CD4-positive, alpha-beta T cell treated with Interleukin-2 at 100 ng/mL for 4 hours (primary cell): Measurements from ENCODE around the gene PSAP.
A peak's percentile ranks its signal among the peaks of the same experiment; 100 is the strongest.
"Not testable (repeated sequence)": the region's sequence is repeated elsewhere in the genome, so short reads cannot be mapped to it uniquely, and the experiment has no call there.

ENCODE experiments used
- DNase-seq: peaks from one replicate; pipeline ENCODE4 v3.0.0-alpha.2; 2020; ENCODE audit warnings: low spot score

The PSAP gene

DNA sequence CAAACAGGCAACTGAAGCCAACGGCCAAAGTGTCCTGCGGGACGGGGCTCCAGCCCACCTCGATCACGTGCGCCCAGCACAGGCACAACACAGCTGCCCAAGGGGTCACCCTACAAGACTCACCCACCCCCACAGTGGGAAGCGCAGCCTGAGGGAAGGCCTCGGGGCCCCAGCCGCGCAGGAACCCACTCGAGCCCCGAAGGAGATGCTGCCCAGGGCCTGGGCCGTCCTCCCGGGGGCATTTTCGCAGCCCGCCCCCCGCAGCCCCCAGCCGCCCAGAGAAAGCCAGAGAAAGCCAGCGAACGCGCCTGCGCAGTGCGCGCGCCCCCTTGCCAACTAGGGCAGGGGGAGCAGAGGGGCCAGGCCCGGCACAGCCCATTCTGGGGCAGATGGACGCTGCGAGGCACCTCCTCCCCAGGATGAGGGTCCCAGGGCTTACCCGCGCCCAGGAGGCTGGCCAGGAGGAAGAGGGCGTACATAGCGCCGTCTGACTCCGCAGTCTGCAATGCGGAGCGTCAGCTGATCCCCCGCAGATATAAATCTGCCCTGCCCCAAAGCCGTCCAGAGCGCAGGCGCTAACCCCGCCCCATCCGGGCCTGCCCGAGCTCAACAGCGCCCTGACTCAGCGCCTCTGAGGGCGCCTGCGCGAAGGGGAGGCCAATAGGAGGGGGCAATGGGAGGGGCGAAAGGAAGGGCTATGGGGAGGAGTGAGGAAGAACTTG lies at the start of gene PSAP:
TSS of gene PSAP (minus strand) at position 509 of the 722 bp plus-strand sequence. CDS start at position 479, 30 bp downstream.
- peak; percentile 98 for DNase-seq

DNA sequence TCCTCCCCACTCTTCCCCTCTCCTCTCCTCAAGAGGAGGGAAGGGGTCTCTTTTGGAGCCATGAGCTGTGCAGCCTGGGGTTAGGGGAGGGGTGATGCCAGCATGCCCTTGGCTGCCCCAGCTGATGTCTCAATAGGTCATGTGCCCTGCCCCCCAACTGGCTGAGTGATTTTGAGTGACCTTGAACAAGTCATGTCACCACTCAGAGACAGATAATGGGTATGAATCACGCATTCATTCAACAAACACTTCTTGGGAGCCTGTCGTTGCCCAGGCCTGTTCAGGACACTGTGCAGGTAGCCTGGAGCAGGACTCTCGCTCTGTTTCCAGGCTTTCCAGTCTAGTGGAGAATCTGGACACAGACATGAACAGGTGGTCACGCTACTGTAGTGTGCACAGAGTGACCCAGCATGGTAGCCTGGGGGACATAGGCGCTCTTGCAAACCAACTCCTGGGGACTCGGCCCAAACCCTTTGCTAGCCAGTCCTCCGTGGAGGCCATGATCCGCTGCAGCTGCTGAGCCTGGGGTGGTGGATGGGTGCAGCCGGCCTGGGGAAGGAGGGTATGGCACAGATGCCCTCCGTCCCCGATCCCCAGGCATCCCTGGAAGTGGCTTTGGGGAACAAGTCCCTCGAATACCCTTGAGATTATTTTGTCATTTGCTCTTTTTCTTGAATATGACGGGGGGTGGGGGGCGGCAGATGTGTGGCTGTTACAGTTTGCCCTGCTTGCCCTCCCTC lies 49.6 kb upstream of the PSAP start:
- no peak for DNase-seq

- no peak for DNase-seq
These were observed 48.8 kb upstream of the PSAP start for GRCh38 chr10:71899665-71900412.

GRCh38 chr10:71898346-71898745 lies 47.3 kb upstream of the PSAP start:
- DNase-seq = not testable (repeated sequence)

DNA sequence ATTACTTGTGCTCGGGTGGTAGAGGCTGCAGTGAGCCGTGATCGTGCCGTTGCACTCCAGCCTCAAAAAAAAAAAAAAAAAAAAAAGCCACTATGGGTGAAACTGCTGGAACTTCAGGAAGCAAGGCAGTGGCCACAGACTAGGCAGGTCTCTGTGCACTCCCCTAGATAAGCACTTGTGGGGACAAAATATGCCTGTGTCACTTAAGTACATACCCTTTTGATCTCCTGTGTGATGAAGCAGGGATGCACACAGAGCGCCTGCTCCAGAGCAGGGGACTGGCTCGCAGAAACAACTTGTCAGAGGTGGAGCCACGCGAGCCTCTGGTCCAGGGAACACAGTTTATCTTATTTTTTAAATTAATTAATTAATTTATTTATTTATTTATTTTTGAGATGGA lies 42.9 kb upstream of the PSAP start:
- DNase-seq = no peak

DNA sequence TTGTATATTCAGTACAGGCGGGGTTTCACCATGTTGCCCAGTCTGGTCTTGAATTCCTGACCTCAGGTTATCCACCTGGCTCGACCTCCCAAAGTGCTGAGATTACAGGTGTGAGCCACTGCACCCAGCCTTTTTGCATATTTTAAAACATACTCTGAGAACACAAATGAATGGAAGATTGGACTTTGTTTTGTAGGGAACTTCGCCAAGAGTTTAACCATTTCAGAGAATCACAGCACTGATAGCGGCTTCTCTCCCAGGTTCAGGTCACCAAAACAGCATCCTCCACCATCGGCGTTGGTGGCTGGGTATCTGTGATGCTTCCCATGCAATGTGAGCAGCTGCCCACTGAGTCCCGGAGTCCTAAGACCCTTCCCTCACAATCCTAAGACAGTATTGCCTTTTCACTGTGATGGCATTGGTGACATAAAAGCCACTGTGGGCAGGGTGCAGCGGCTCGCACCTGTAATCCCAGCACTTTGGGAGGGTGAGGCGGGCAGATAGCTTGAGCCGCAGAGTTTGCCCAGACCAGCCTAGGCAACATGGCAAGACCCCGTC lies 42.3 kb upstream of the PSAP start:
- no peak for DNase-seq

DNA sequence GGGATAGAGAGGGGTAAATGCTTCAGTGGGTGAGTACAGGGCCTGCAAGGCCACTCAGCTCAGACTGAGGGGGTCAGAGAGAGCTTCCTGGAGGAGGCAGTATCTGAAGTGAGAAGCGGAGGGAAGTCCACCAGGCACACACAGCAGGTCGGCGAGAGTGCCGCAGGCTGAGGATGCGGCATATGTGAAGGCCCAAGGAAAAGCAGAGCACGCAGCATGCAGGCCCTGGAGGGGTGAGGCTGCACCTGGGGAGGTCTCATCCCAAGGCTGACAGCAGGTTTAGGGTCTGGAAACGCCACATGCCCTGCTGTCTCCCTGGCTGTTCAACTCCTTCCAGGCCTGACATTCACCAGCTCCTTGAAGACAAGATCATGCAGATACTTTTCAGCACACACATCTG lies 40.4 kb upstream of the PSAP start:
- no peak for DNase-seq

GRCh38 chr10:71889388-71889987 lies 38.4 kb upstream of the PSAP start:
- DNase-seq = no peak

GRCh38 chr10:71888623-71889387 lies 37.8 kb upstream of the PSAP start:
- peak; percentile 34 for DNase-seq

GRCh38 chr10:71888248-71888622 lies 37.2 kb upstream of the PSAP start:
- DNase-seq = no peak

GRCh38 chr10:71887743-71888142 lies 36.7 kb upstream of the PSAP start:
- no peak for DNase-seq

GRCh38 chr10:71882813-71883659 lies 32.0 kb upstream of the PSAP start:
- DNase-seq = no peak

- DNase-seq = no peak
These were observed 30.8 kb upstream of the PSAP start for GRCh38 chr10:71881647-71882355.

GRCh38 chr10:71881307-71881624 lies 30.2 kb upstream of the PSAP start:
- not testable (repeated sequence) for DNase-seq

- no peak for DNase-seq
These were observed 29.6 kb upstream of the PSAP start for GRCh38 chr10:71880425-71881306.

- DNase-seq = no peak
These were observed 27.4 kb upstream of the PSAP start for GRCh38 chr10:71878327-71879034.

DNA sequence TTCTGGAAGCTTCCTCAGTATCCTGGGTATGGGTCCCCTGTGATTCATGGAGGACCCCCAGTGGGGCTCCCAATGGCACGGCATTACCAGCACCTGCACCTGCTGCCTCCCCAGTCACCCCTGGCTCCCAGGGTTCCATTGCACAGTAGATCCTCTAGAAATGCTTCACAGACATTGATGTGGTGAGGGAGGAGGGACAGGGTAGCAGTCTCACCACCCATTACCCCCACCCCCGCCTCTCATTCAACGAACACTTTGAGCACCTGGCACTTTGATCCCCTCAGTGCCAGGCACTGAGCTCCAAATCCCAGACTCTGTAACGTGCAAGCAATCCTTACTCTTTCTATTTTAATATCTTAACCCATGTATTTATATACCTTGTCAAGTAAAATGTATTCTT lies 26.8 kb upstream of the PSAP start:
- no peak for DNase-seq

DNA sequence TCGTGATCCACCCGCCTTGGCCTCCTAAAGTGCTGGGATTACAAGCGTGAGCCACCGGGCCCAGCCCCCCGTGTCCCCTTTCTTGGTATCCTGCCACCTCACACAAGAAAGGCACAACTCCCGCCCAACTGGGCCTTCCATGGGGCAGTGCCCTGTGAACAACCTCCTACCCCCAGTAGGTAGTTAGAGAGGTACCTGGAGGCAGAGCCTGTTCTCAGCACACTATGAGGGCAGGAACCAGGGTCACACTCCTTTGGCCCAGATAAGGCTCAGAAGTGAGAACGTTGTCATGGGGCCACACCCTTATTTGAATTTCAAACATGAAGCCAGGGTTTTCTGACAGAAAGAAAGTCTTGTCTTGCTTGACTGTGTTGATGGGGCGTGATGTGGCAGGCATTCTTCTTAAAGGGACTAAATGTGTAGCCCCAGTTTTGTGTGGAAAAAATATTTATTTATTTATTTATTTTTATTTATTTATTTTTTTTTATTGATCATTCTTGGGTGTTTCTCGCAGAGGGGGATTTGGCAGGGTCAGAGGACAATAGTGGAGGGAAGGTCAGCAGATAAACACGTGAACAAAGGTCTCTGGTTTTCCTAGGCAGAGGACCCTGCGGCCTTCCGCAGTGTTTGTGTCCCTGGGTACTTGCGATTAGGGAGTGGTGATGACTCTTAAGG lies 23.8 kb upstream of the PSAP start:
- DNase-seq = not testable (repeated sequence)
